GM12865 (cell line): ENCODE data around the gene CST4.
"Not testable (repeated sequence)": the region's sequence is repeated elsewhere in the genome, so short reads cannot be mapped to it uniquely, and the experiment has no call there.

Experiments
- DNase-seq: peaks from one replicate; pipeline ENCODE4 v3.0.0; 2010; ENCODE audit warnings: low read depth
- H3K4me3 ChIP-seq: 2 replicates; pipeline ENCODE4 v1.5.1; 2011; ENCODE audit warnings: mild to moderate bottlenecking, low read depth, low read length, control low read depth
- TF ChIP-seq, protein P1 (sequence below): IDR thresholded peaks from 2 replicates; pipeline ENCODE4 v1.5.1; 2011; ENCODE audit warnings: low read length, control low read depth, low read depth, inconsistent platforms; ENCODE audit not compliant: insufficient read depth; ENCODE audit errors: missing control alignments

The CST4 gene

GRCh38 chr20:23669866-23670265 is 19.0 kb downstream of the CST4 start:
- no peak overlapping the region for H3K4me3 ChIP-seq

GRCh38 chr20:23669327-23669726 is 19.5 kb downstream of the CST4 start:
- no peak for DNase-seq
- TF ChIP-seq, protein P1, sequence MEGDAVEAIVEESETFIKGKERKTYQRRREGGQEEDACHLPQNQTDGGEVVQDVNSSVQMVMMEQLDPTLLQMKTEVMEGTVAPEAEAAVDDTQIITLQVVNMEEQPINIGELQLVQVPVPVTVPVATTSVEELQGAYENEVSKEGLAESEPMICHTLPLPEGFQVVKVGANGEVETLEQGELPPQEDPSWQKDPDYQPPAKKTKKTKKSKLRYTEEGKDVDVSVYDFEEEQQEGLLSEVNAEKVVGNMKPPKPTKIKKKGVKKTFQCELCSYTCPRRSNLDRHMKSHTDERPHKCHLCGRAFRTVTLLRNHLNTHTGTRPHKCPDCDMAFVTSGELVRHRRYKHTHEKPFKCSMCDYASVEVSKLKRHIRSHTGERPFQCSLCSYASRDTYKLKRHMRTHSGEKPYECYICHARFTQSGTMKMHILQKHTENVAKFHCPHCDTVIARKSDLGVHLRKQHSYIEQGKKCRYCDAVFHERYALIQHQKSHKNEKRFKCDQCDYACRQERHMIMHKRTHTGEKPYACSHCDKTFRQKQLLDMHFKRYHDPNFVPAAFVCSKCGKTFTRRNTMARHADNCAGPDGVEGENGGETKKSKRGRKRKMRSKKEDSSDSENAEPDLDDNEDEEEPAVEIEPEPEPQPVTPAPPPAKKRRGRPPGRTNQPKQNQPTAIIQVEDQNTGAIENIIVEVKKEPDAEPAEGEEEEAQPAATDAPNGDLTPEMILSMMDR, result no peak
- no peak overlapping the region for H3K4me3 ChIP-seq

More at GRCh38 chr20:23669866-23670265, 19.0 kb downstream of the CST4 start:
- TF ChIP-seq, protein P1, result no peak
- DNase-seq, result no peak

- no peak overlapping the region for H3K4me3 ChIP-seq
- TF ChIP-seq, protein P1, result peak; percentile 72
- peak; percentile 66 for DNase-seq
Observed at GRCh38 chr20:23668477-23668951, 20.3 kb downstream of the CST4 start.

DNA sequence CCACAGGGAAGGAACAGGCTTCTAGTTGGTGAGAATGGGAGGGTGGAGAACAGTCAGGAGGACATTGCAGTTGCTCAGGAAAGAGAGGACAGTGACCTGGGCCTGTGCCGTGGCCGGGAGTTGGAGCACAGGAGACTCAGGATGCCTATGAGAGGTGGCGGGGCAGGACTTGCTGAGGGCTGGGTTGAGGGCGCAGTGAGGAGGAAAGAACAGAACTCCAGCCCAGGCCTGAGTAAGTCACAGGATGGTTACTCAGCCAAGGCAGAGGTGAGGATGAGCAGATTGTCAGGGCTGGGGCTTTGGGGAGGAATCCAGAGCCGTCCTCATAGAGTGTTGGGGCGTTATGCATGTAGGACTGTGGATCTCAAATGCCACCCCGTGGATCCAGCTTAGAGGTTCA is 21.2 kb downstream of the CST4 start:
- H3K4me3 ChIP-seq, result no peak overlapping the region
- TF ChIP-seq, protein P1, result no peak
- DNase-seq, result no peak

DNA sequence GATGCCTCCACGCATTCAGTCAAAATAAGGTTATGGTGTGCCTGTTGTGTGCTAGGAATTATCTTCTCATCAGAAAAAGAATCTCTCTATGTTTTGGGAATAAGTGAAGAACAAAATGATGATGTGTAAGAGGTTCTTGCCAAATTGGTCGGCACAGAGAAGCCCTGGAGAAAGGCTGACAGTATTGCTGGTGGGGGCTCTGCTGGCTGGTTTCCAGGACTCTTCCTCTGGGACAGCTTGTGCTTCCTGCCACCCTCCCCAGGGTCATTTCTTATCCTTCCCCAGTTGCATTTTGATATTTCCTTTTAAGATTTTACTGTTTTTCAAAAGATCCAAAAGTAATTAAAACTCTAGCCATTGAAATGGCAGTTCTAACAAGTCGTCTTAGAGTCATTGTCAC is 22.1 kb downstream of the CST4 start:
- H3K4me3 ChIP-seq, result no peak overlapping the region
- DNase-seq, result no peak
- TF ChIP-seq, protein P1, result no peak

- DNase-seq, result no peak
- TF ChIP-seq, protein P1, result no peak
- no peak overlapping the region for H3K4me3 ChIP-seq
Observed at GRCh38 chr20:23666189-23666588, 22.6 kb downstream of the CST4 start.

GRCh38 chr20:23664954-23665353 is 23.9 kb downstream of the CST4 start:
- DNase-seq, result no peak
- TF ChIP-seq, protein P1, result no peak
- no peak overlapping the region for H3K4me3 ChIP-seq

GRCh38 chr20:23664046-23664445 is 24.8 kb downstream of the CST4 start:
- not testable (repeated sequence) for H3K4me3 ChIP-seq, DNase-seq
